Endodermal cell (in vitro differentiated cells): Measurements from ENCODE around the gene BMP7. TPM values are rescaled to one million over a fixed set of nuclear protein-coding genes. Genes with fewer than 3 reads are reported as not detected.

Experiments used
- DNase-seq: peaks from one replicate; pipeline ENCODE4 v3.0.0-alpha.2; 2017
- H3K27ac ChIP-seq: 2 replicates; pipeline ENCODE4 v1.5.1; 2013; ENCODE audit warnings: mild to moderate bottlenecking, low read depth, low read length, moderate library complexity
- H3K27me3 ChIP-seq: 2 replicates; pipeline ENCODE4 v1.6.1; 2013; ENCODE audit warnings: mild to moderate bottlenecking, low read length, moderate library complexity; ENCODE audit not compliant: insufficient read depth, control insufficient read depth, poor library complexity, severe bottlenecking
- H3K36me3 ChIP-seq: 2 replicates; pipeline ENCODE4 v1.7.0; 2013; ENCODE audit warnings: mild to moderate bottlenecking, low read length, moderate library complexity; ENCODE audit not compliant: control insufficient read depth, insufficient read depth
- H3K4me1 ChIP-seq: one replicate; pipeline ENCODE4 v1.7.0; 2013; ENCODE audit warnings: low read length; ENCODE audit not compliant: control insufficient read depth, insufficient read depth
- H3K4me3 ChIP-seq: 2 replicates; pipeline ENCODE4 v1.5.1; 2013; ENCODE audit warnings: mild to moderate bottlenecking, low read length, moderate library complexity
- H3K9ac ChIP-seq: 2 replicates; pipeline ENCODE4 v1.6.1; 2013; ENCODE audit warnings: mild to moderate bottlenecking, low read length, moderate library complexity; ENCODE audit not compliant: poor library complexity, severe bottlenecking; ENCODE audit errors: extremely low read depth
- H3K9me3 ChIP-seq: 2 replicates; pipeline ENCODE4 v1.6.1; 2013; ENCODE audit warnings: mild to moderate bottlenecking, low read length, moderate library complexity; ENCODE audit not compliant: control insufficient read depth
- H3K27ac Mint-ChIP-seq: 2 replicates; pipeline ENCODE4 v1.8.0; 2020; ENCODE audit warnings: mixed read lengths
- H3K27me3 Mint-ChIP-seq: 2 replicates; pipeline ENCODE4 v1.8.0; 2021; ENCODE audit warnings: mild to moderate bottlenecking, mixed read lengths; ENCODE audit not compliant: insufficient read depth
- H3K36me3 Mint-ChIP-seq: 2 replicates; pipeline ENCODE4 v1.8.0; 2020; ENCODE audit warnings: low read depth, mixed read lengths
- H3K4me1 Mint-ChIP-seq: 2 replicates; pipeline ENCODE4 v1.8.0; 2020; ENCODE audit warnings: mixed read lengths
- H3K4me3 Mint-ChIP-seq: 2 replicates; pipeline ENCODE4 v1.8.0; 2020; ENCODE audit warnings: mild to moderate bottlenecking, moderate library complexity, mixed read lengths
- H3K9me3 Mint-ChIP-seq: 2 replicates; pipeline ENCODE4 v1.8.0; 2020; ENCODE audit warnings: mild to moderate bottlenecking, mixed read lengths
- WGBS, 2 experiments: methylation state at CpG; one replicate each; pipeline versions ENCODE4 v1.1.5 to v1.1.7; 2013; ENCODE audit warnings: missing lambda C conversion rate in 2 of 2, mixed read lengths in 1 of 2; ENCODE audit not compliant: insufficient coverage in 1 of 2, insufficient read length in 1 of 2; 5-methylcytosine and 5-hydroxymethylcytosine counted together
- total RNA-seq, 2 donors: library from RNA; stranded (reverse); fragmentation: NEBNext Ultra II Directional in 1 of 2; extraction: Animal tissue kit (Norgen Biotek cat#: 25700) in 1 of 2; gene quantifications; 2 replicates in 1 of 2; 3 replicates in 1 of 2; pipeline ENCODE4 v1.2.1, GENCODE V29; 2021
- TF ChIP-seq, protein P1 (sequence below): fragments of 200-600 bp; sonication (generic); conservative IDR thresholded peaks from 2 replicates; pipeline ENCODE4 v1.5.0; 2021; ENCODE audit warnings: antibody characterized with exemption, mild to moderate bottlenecking

Gene BMP7
- total RNA-seq, 2 donors from 2014 or later, result 45.6 to 49.6 TPM

DNA sequence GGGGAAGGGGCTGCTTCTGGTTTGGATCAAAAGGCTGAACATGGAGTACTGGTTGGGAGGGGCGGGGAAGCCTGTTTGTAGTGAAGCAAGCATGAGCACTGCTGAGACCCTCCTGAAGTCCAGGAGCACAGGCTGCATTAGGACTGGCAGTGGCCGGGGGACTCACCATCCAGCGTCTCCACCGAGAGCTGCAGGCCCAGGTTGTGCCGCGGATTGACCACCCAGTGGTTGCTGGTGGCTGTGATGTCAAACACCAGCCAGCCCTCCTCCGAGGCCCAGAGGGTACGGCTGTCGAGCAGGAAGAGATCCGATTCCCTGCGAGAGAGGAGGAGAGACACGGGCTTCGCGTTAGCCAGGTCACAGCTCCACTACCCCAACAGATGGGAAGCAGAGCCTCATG, 64.1 kb downstream of the BMP7 start:
- no peak overlapping the region for H3K27ac ChIP-seq
- peaks cover 51% of the 10 kb centered on the region for H3K36me3 Mint-ChIP-seq
- H3K9me3 Mint-ChIP-seq, result peaks cover 2% of the 10 kb centered on the region
- no peaks in the 10 kb centered on the region for H3K9me3 ChIP-seq
- no peaks in the 10 kb centered on the region for H3K27me3 ChIP-seq
- TF ChIP-seq, protein P1, sequence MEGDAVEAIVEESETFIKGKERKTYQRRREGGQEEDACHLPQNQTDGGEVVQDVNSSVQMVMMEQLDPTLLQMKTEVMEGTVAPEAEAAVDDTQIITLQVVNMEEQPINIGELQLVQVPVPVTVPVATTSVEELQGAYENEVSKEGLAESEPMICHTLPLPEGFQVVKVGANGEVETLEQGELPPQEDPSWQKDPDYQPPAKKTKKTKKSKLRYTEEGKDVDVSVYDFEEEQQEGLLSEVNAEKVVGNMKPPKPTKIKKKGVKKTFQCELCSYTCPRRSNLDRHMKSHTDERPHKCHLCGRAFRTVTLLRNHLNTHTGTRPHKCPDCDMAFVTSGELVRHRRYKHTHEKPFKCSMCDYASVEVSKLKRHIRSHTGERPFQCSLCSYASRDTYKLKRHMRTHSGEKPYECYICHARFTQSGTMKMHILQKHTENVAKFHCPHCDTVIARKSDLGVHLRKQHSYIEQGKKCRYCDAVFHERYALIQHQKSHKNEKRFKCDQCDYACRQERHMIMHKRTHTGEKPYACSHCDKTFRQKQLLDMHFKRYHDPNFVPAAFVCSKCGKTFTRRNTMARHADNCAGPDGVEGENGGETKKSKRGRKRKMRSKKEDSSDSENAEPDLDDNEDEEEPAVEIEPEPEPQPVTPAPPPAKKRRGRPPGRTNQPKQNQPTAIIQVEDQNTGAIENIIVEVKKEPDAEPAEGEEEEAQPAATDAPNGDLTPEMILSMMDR, result no peak
- H3K4me3 ChIP-seq, result no peak overlapping the region
- no peak overlapping the region for H3K4me3 Mint-ChIP-seq
- no peaks in the 10 kb centered on the region for H3K27me3 Mint-ChIP-seq
- H3K36me3 ChIP-seq, result peaks cover 24% of the 10 kb centered on the region
- DNase-seq, result no peak
- WGBS, 2 experiments, result 89 to 94% methylated on average over 3 to 14 of the region's 14 CpGs
- no peak overlapping the region for H3K9ac ChIP-seq
- no peaks in the 10 kb centered on the region for H3K4me1 Mint-ChIP-seq
- no peaks in the 10 kb centered on the region for H3K4me1 ChIP-seq
- H3K27ac Mint-ChIP-seq, result no peak overlapping the region

DNA sequence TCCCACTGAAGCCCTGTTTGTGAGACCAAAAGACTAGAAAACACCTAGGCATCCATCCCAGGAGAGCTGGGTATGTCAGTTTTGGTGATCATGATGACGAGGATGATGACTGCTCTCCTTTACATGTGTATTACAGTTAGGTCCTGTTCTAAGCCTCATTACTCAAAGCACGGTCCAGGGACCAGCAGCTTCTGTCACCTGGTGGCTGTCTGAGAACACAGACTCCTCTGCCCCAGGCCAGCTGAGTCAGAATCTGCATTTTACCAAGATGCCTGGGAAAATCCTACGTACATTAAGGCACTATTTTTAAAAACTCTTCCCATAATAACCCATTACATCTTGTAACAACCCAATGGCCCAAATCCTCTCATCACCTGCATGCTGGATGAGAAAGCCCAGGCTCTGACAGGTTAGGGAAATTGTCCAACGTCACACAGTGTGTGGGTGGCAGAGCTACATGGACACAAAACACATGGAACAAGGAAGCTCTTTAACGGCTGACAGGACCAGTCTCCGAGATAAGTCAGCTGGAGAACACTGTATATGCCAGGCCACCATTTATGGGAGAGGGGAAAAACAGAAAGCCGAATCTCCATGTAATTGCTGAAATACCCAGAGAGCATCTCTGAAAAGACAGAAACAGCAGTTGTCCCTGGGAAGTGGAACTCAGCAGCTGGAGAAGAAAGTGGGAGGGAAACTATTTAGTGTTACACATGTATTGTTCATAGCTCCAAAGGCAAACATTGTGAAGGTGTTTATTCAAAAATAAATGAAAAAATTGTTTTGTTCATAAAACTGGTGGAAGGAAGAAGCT, 65.4 kb downstream of the BMP7 start:
- Histone ChIP-seq H3K4me3 (no peak overlapping the region), H3K36me3 (peaks cover 18% of the 10 kb centered on the region), H3K9me3 (no peaks in the 10 kb centered on the region), H3K27ac (no peak overlapping the region), H3K27me3 (no peaks in the 10 kb centered on the region), H3K9ac (no peak overlapping the region), H3K4me1 (no peaks in the 10 kb centered on the region)
- H3K36me3 Mint-ChIP-seq, result peaks cover 48% of the 10 kb centered on the region
- TF ChIP-seq, protein P1, result no peak
- WGBS, 2 experiments, result 88 to 90% methylated on average over 5 to 7 of the region's 7 CpGs
- H3K4me1 Mint-ChIP-seq, result no peaks in the 10 kb centered on the region
- no peak for DNase-seq
- no peak overlapping the region for H3K27ac Mint-ChIP-seq
- H3K4me3 Mint-ChIP-seq, result no peak overlapping the region
- no peaks in the 10 kb centered on the region for H3K27me3 Mint-ChIP-seq
- H3K9me3 Mint-ChIP-seq, result no peaks in the 10 kb centered on the region

DNA sequence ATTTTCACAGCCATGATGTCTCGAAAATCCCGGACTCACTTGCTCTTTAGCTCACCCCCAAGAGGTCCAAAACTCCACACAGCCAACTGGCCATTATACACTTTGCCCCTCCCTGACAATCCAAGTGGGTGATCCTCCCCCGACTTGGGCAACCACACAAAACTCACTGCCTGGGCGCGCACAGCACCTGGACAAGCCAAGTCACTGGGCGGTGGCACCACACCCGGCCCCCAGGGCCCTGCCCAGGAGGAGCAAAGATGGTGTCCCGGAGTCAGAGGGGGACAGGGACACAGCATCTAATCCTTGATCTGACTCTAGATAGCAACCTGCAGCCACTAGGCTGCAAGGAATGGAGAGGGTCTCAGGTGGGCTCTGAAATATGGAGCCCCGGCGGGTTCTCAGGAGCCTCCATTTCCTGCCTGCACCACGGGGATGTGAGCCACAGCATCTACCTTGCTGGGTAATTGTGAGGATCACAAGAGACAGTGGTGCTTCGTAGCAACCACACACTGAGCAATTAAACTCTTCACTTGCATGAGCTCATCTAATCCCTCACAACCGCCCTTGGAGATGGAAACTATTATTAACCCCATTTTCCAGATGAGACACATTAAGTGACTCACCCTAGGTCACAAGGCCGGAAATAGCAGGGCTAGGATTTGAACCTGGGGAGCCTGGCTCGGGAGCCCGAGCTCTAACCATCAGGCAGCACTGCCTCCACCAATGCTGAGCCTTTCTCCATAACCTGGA, 66.6 kb downstream of the BMP7 start:
- Mint-ChIP-seq H3K27ac (no peak overlapping the region), H3K9me3 (no peaks in the 10 kb centered on the region), H3K4me3 (no peak overlapping the region), H3K4me1 (no peaks in the 10 kb centered on the region), H3K27me3 (no peaks in the 10 kb centered on the region), H3K36me3 (peaks cover 48% of the 10 kb centered on the region)
- TF ChIP-seq, protein P1, result no peak
- H3K27ac ChIP-seq, result no peak overlapping the region
- no peak for DNase-seq
- WGBS, 2 experiments, result 94 to 97% methylated on average over 14 to 16 of the region's 16 CpGs
- H3K9ac ChIP-seq, result no peak overlapping the region
- no peaks in the 10 kb centered on the region for H3K4me1 ChIP-seq
- H3K9me3 ChIP-seq, result no peaks in the 10 kb centered on the region
- peaks cover 19% of the 10 kb centered on the region for H3K36me3 ChIP-seq
- H3K27me3 ChIP-seq, result no peaks in the 10 kb centered on the region
- no peak overlapping the region for H3K4me3 ChIP-seq
